Raji (cell line): ENCODE results near the gene BRCA1.

Source experiments
- POLR2A ChIP-seq: IDR thresholded peaks from 2 replicates; pipeline ENCODE4 v1.6.1; 2011; ENCODE audit warnings: low read depth, low read length, control low read depth; ENCODE audit not compliant: insufficient read depth

BRCA1 gene

GRCh38 chr17:43129671-43130010 is 4.5 kb upstream of the BRCA1 start:
- TF ChIP-seq POLR2A: no peak

DNA sequence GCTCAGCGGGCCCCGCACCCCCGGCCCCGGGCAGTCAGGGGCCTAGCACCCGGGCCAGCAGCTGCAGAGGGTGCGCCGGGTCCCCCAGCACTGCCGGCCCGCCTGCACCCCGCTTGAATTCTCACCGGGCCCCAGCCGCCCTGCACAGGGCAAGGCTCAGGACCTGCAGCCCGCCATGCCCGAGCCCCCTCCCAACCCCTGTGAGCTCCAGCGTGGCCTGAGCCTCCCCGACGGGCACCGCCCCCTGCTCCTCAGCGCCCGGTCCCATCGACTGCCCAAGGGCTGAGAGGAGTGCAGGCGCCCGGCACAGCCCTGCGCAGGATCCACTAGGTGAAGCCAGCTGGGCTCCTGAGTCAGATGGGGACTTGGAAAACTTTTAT is 1.7 kb upstream of the BRCA1 start:
- TF ChIP-seq POLR2A: no peak

DNA sequence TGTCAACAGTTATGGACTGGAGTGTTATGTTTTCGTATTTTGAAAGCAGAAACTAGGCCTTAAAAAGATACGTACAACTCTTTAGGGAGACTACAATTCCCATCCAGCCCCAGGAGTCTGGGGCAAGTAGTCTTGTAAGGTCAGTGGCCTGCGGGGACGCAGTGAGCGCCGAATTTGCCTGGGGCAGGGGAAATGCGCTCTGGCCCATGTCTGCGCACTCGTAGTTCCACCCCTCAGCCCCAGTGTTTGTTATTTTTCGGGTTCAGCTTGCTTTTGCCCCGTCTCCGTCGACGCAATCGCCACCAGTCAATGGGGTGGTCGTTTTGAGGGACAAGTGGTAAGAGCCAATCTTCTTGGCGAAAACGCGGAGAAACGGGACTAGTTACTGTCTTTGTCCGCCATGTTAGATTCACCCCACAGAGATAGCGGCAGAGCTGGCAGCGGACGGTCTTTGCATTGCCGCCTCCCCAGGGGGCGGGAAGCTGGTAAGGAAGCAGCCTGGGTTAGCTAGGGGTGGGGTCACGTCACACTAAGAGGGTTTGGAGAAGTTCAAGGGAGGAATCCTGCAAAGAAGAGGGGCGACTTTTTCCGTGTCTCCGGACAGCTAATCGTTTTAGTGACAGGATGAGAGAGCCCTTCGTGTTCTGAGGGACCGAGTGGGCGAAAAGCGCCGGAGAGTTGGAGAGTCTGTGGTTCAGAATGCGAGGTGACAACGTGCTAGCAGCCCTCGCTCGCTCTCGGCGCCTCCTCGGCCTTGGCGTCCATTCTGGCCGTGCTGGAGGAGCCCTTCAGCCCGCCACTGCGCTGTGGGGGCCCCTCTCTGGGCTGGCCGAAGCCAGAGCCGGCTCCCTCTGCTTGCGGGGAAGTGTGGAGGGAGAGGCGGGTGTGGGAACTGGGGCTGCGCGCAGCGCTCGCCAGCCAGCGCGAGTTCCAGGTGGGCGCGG is 1.1 kb upstream of the BRCA1 start:
- TF ChIP-seq POLR2A: no peak

DNA sequence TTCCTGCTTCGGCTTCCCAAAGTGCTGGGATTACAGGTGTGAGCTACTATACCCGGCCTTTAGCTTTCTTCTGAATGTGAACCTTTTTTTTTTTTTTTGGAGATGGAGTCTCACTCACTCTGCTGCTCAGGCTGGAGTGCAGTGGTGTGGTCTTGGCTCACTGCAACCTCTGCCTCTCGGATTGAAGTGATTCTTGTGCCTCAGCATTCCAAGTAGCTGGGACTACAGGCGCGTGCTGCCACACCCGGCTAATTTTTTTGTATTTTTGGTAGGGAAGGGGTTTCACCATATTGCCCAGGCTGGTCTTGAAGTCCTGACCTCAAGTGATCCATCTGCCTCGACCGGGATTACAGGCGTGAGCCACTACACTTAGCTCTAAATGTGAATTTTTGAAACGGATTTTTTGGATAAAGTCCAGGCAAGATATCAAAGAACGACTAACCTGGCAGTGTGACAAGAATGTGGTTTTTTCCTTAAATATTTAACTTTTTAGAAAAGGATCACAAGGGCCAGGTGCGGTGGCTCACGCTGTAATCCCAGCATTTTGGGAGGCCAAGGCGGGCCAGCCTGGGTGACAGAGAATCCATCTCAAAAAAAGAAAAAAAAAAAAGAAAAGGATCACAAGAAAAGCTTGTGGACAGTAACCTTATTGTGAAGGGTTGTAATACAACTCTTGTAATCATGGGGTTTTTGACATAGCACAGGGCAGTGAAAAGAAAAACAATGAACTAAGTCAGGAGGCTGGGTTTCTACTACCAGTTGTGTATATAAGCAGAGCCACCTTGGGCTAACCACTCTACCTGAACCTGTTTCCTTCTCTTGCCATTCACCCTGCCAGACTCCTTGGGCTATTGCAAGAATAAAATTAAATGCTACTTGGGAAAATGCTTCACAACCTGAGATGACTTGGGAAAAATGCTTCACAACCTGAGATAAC is 6.2 kb downstream of the BRCA1 start:
- TF ChIP-seq POLR2A: no peak

- no peak for TF ChIP-seq POLR2A
Measured at GRCh38 chr17:43114151-43114552, 11.0 kb downstream of the BRCA1 start.

DNA sequence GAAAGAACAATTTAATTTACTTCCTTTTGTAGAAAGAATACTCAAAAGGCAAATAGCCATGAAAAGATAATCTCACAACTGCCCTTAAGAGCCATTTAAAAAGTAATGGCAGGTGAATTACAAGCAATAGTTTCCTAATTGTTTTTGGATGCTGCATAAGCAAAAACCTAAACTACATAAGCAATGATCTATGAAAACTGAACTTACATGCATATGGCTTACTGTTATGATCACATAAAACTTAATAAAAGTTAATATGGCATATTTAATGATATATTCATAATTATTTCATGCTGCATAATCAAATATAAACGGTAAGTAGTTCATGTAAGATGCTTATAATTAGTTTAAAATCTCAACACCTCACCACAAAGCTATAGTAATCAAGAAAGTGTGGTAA is 18.6 kb downstream of the BRCA1 start:
- TF ChIP-seq POLR2A: no peak

DNA sequence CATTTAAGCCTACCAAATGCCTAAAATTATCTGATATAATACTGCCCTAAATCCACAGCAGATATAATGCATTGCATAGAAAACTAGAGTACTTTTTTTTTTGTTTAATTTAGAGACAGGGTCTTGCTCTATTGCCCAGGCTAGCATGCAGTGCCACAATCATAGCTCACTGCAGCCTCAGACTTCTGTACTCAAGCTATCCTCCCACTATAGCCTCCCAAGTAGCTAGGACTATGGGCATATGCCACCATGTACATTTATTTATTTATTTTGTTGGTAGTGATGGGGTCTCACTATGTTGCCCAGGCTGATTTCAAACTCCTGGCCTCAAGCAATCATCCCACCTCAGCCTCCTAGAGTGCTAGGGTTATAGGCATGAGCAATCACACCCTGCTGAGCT is 20.0 kb downstream of the BRCA1 start:
- TF ChIP-seq POLR2A: no peak

DNA sequence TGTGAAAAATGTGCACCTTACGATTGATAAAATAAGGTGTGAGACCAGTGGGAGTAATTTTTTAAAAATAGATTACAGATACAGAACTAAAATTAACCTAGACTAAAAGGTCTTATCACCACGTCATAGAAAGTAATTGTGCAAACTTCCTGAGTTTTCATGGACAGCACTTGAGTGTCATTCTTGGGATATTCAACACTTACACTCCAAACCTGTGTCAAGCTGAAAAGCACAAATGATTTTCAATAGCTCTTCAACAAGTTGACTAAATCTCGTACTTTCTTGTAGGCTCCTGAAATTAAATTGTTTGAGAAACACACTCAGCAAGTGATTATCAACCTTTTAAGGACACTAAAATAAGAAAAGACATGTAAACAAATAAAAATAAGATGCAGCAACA is 20.5 kb downstream of the BRCA1 start:
- TF ChIP-seq POLR2A: no peak

- no peak for TF ChIP-seq POLR2A
Measured at GRCh38 chr17:43094129-43094835, 30.9 kb downstream of the BRCA1 start.

DNA sequence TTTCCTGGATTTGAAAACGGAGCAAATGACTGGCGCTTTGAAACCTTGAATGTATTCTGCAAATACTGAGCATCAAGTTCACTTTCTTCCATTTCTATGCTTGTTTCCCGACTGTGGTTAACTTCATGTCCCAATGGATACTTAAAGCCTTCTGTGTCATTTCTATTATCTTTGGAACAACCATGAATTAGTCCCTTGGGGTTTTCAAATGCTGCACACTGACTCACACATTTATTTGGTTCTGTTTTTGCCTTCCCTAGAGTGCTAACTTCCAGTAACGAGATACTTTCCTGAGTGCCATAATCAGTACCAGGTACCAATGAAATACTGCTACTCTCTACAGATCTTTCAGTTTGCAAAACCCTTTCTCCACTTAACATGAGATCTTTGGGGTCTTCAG is 32.3 kb downstream of the BRCA1 start:
- no peak for TF ChIP-seq POLR2A

DNA sequence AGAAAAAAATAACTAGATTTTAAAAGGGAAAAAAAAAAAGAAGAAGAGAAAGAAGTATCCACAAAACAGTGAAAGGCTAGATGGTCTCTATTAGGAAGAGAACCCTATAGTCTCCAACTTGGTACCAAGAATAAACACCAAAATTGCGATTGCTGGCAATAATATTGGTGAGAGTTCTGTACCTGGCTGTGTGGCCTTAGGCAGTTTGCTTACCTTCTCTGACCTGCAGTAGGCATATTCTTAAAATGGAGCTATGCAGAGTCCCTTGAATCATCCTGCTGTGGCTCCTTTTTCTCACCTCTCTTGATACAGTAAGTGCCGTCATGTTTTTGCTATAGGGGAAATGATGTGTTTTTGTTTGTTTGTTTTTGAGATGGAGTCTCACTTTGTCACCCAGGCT is 35.1 kb downstream of the BRCA1 start:
- no peak for TF ChIP-seq POLR2A

DNA sequence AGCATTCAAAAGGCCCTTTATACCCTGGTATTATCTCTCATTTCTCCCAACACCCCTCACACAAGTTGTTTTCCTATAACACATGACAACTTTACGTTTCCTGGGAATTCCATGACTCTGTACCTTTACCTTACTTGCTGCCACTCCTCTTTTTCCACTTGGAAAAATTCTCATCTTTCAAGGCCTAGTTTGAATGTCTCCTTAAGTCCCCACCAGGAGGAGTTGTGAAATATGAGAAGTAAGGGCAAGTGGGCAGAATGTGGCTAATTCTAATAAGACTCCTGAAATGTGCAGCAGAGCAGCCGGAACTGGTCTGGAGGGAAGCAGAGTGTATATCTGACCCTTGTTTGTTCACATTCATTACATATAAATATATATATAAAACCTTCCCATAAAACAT is 39.7 kb downstream of the BRCA1 start:
- no peak for TF ChIP-seq POLR2A

- no peak for TF ChIP-seq POLR2A
Measured at GRCh38 chr17:43079641-43080302, 45.4 kb downstream of the BRCA1 start.

DNA sequence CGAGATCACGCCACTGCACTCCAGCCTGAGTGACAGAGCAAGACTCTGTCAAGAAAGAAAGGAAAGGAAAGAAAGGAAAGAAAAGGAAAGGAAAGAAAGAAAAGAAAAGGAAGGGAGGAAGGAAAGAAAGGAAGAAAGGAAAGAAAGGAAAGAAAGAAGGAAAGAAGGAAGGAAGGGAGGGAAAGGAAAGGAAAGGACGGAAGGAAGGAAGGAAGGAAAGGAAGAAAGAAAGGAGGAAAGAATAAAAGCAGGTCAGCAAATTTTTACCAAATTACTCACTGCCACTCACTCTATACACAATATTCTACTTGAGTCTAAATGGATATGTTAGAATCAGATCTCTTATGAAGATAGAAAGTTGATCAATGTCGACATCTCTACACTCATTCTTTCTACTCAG is 50.3 kb downstream of the BRCA1 start:
- TF ChIP-seq POLR2A: no peak

- TF ChIP-seq POLR2A: no peak
Measured at GRCh38 chr17:43070872-43071271, 54.3 kb downstream of the BRCA1 start.
